ENCODE results near the gene HGD.
"Not testable (repeated sequence)": the region's sequence is repeated elsewhere in the genome, so short reads cannot be mapped to it uniquely, and the experiment has no call there.

The HGD gene

DNA sequence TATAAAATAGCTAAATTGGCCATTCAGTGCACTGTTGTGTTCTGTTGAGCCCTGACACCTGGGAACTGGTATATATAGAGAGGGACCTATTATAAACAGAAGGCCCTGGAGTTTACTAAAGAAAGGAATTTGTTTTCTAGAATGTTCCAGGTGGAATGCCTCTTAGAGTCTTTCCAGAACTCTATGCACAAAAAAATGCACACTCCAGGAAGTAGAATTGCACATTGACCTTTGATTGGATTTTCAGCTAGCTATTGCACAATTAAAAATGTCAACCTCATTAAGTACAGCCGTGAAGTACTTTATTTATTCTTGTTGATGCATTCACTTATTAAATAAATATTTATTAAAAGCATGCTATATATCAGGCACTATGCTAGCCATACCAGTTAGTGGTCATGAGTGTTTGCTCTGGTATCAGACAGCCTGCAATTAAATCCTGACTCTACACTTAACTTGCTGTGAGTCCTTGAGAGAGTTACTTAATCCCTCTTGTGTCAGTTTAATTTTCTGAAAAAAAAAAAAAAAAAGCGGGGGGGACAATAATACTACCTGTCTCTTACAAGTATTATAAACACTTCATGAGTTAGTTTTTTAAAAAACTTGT is 45.1 kb downstream of the HGD start:
- DNase-seq: no peak

DNA sequence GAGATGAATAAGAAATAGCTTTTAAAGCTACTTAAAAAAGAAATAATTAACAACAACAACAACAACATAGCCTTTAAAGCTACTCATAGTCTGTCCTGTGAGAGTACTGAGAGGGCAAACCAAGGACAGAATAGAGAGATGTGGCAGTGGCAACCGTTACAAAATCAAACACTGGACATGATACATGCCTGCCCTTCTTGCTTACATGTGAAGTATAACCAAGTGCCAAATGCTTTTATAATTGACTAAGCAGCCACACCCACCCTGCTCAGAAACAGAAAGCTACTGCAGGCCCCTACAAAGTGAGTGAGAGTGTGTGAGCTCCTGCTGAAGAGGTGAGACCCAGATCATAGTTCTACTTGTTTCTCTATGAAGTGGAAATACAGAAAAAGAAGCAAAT is 47.5 kb downstream of the HGD start:
- DNase-seq: no peak

GRCh38 chr3:120625159-120625586 is 56.9 kb downstream of the HGD start:
- DNase-seq: no peak

GRCh38 chr3:120623727-120624093 is 58.3 kb downstream of the HGD start:
- DNase-seq: no peak

DNA sequence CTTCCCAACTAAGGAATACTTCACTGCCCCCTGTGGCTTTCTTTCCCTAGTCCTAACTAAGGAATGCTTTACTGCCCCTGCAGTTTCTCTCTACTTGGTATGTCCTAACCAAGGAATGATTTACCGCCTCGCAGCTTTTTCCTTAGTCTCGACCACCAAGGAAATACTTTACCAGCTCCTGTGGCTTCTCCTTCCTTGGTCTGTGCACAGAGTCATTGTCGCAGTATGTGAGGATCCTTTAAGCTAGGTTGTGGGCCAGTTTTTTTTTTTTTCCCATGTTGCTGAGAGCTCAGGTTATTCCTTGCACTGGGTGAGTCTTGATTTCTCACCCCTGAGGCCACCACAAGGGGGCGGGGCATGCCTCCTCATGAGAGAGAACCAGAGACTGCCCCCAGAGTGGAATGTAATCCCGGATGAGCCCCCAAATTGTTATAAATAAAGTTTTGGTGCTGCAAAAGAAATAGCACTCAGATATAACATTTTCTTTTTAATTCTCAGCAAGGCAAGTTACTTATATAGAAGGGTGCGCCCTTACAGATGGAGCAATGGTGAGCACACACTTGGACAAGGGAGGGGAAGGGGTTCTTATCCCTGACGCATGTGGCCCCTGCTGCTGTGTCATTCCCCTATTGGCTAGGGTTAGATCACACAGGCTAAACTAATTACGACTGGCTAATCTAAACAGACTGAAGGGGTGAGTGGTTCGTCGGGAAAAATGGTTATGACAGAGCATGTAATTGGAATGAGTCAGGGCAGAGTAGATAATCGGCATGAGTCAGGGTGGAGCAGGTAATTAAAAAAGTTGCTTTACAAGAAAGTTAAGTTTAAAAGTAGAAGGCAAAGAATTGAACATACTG is 58.9 kb downstream of the HGD start:
- DNase-seq: peak; percentile 50

DNA sequence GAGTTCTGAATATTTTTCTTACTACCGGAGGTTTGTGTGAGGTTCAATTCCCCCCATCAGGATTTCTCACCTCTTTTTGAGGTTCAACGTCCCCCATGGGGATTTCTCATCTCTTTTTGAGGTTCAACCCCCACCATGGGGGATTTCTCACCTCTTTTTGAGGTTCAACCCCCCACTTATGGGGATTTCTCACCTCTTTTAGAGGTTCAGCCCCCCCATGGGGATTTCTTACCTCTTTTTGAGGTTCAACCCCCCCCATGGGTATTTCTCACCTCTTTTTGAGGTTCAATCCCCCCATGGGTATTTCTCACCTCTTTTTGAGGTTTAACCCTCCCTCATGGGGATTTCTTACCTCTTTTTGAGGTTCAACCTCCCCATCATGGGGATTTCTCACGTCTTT is 59.6 kb downstream of the HGD start:
- no peak for DNase-seq

DNA sequence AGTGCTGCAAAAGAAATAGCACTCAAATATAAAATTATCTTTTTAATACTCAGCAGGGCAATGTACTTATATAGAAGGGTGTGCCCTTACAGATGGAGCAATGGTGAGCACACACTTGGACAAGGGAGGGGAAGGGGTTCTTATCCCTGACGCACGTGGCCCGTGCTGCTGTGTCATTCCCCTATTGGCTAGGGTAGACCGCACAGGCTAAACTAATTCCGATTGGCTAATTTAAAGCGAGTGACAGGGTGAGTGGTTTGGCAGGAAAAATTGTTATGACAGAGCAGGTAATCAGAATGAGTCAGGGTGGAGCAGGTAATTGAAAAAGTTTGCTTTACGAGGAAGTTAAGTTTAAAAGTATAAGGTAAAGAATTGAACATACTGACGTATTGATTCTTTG is 65.3 kb downstream of the HGD start:
- not testable (repeated sequence) for DNase-seq

DNA sequence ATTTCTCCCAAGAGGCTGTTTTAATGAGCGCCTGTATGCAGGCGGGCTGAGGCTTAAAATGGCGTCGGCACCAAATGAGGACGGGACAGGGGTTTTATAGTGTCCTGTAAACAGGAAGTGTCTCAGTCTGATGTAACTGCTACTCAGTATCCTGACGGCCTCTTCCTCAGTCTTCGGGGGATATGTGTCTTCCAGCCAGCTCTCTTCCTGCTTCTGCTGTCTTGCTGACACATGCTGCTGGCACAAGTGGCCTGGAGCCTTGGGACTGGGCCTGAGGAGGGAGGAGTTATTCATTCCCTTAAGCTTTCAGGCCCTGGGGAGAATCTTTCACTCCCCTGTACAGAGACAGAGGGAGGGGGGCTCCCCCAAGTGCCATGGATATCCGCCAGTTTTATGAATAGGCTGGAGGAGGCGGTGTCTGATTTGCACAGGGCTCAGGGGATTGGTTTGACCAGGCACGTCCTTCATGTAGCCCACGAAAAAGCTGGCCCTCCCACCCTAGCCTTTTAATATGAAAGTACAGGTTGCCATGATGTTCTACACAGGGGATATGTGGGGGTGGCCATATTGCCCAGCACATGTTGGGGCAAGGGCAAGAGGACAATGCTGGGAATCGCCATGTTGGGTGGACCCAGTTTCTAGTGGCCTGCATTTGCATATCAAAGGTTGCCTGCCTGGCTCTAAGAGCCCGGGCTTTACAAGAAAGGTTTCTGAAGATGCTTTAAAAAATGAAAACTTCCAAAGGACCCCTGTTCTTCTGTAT is 66.0 kb downstream of the HGD start:
- peak; percentile 87 for DNase-seq

DNA sequence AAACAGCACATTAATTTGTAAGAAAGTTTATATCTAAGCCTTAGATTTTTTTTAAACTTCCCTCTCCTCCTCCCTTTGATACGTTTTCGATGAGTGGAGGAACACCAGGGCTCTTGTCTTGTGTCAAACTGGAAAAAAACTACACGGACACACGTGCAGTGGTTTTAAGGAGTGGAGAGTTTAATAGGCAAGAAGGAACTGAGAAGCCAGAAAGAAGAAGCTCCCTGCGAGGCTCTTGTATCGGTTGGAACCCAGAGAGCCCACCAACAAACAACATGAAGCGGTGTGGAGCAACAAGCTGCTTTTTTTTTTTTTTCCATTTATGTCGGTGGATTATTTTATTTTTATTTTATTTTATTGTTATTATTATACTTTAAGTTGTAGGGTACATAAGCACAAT is 67.3 kb downstream of the HGD start:
- no peak for DNase-seq

DNA sequence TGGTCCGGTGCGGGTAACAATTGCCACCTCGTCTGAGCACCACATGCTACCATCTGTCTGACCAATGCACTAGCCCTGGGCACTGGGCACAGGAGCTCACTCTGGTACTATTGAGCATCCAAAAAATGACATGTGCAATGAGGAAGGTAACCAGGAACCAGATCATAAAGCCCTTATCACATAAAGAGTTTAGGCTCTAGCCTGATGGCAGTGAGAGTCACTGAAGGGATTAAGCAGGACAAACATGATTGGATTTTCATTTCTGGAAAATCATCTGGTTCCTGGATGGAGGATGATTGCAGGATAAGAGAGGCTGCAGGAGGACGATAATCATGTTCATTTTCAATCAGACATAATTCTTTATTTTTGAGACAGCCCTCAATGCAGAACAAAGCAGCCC is 73.5 kb downstream of the HGD start:
- no peak for DNase-seq

DNA sequence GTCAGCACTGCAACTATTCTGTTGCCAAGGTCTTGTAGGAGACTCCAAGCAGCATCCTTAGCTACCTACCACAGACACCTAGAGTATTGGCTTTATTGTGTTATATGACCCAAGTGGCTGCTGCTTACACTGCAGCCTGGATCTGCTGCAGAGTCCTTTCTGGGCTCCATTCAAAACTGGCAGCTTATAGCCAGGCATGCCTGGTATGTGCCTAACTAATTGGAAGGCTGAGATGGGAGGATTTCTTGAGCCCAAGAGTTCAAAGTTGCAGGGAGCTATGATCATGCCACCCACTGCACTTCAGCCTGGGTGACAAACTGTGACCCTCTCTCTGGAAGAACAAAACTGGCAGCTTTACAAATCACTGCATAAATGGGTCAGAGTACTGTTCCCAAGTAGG is 77.3 kb downstream of the HGD start:
- no peak for DNase-seq

DNA sequence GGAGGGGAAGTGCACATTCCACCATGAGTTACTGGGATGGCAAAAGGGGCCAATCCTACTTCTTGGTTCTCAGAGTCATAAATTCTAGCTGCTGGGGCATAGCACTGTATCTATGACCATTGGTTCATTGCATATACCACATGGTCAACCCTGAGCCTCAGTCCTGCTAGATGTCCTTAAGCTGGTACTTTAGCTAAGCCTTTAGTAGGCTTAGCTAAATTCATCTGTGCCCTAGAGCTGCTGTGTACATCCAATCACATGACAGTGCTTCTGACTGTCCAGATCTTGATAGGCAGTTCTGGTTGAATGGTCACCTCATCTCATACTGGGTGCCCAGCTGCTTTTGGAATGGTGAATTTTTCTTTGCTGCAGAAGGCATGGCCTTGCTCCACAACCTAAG is 77.7 kb downstream of the HGD start:
- no peak for DNase-seq

DNA sequence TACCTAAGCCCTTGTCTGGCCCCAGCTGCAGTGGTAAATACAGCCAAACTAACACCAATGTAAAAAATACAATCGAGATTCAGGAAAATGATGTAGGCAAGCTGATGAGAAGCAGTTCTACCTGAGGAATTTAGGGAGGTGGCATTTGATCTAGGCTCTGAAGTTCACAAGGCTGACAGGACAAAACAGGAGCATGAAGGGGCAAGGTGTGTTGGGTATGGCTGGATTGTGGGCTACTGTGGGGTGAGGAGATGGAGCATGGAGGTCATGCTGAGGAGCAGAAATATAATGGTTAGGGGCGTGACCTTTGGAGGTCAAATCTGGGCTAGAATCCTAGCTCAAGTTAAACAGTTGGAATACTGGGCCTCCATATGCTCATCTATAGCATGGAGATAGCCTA is 79.4 kb downstream of the HGD start:
- DNase-seq: no peak

DNA sequence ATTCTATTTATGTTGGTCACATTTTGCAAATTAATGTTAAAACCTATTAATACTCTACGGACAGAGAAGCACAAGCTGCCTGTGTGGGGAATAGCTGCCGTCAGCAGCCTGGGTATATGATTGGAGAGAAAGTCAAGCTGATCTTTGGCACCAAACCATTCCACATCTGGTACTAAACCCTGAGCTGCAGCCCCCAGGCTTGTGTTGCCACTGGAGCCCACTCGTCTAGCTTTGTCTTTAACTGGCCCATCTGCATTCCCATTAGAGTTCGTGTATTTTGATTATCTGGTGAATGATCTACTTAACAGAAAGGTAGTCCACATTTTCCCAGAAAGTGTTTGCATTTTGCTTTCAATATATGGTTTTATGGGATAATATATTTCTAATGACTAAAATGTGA is 80.5 kb downstream of the HGD start:
- no peak for DNase-seq

DNA sequence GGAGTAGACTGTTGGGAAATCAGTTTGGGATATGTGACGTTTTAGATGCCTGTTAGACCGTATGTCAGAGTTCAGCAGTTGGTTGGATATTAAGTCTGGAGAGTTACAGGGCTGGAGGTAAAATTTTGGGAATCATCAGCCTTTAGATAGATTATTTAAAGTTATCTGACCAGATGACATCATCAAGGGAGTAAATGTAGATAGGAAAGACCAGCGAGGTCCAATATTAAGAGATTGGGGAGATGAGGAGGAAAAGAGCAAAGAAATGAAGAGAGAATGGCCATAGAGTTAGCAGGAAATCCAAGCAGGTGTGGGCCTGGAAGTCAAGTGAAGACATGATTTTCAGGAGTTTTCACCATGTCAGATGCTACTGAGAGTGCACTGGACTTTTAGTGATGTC is 82.8 kb downstream of the HGD start:
- no peak for DNase-seq

DNA sequence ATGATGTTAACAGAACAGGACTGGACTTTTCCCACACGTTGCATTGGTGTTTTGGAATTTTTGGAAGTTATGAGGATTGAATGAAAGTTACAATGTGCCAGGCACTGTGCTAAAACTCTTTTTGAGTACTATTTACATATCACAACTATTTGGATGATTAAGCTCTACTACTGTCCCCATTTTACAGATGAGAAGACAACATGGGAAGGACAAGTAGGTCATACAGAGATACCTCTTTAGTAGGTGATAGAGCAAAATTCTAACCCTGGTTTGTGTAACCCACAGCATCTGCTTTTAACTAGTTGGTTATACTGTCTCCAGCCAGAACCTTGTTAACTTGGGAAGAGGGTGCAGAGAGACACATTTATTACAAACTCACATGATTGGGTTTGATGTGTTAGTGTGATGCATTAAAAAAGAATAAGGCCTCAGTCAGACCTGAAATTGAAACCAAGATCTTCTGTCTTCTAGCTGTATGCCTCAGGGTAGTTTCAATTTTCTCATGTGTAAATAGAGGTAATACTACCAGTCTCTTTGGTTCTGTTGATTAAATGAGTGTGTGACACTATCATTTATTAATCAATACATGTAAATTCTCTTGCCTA is 84.5 kb downstream of the HGD start:
- DNase-seq: no peak

DNA sequence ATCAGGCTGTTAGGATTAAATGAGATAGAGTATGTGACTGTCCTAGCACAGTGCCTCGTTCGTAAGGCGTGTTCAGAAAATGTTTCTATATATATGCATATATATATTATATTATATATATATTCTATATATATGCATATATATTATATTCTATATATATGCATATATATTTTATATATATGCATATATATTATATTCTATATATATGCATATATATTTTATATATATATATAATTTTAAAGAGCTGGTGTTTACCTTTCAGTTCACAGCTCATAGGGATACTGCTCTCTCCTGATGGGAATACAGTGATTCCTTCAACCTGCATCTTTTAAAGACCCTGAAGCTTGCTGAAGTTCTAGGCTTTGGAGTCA is 85.2 kb downstream of the HGD start:
- no peak for DNase-seq

GRCh38 chr3:120596116-120596852 is 85.8 kb downstream of the HGD start, which contains the start of gene NDUFB4:
TSS of gene NDUFB4 (plus strand) at chr3:120596336. CDS start at chr3:120596360, 24 bp downstream.
- DNase-seq: peak; percentile 99

DNA sequence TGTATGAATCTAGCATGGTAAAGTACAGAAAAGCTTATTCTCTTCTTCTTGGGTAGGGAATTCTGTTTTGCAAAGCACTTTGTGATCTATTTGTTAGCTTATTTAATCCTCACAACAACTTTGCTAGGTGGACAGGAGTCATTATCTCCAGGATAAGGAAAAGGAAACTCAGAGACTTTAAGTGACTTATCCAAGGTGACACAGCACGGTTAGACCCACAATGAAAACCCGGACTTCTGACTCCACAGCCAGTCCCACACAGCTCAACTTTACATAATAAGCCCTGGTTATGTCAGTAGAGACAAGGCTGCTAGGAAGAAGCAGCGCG is 86.3 kb downstream of the HGD start:
- DNase-seq: no peak

DNA sequence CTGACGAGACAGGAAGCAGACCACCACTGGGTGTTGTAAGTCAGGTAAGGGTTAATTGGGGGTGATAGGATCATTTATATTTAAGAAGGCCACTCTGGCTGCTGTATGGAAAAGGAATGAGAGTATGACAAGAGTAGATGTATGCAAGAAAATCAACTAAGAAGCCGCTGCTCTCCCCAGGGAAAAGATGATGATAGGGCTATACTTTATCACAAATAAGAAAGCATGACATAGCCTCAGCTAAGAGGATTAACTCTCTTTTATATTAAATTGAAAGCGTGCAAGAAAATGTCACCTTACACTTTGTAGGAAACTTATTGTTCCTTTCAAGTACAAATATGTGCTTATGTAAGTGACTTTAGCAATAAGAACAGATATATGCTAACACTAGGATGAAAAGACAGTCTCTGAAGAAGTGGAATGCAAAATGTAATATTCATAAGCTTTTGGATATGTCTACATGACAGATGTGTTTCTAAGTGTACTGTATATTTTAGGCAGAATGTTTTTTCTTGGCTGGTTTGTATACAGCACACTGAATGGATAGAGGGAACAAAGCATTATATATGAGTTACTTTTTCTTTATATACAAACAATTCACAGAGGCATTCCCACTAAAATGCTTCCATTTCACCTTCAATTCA is 94.6 kb downstream of the HGD start:
- no peak for DNase-seq

Data from fibroblast of skin of right quadriceps (primary cell).